Measurements from ENCODE around the gene TNC.

Gene TNC

GRCh38 chr9:115024925-115025535 lies 92.9 kb downstream of the TNC start:
- no peak for TF ChIP-seq CTCF (IDR thresholded peaks at IDR 0.05; ENCODE audit: low read depth, low read length)
- DNase-seq (ENCODE audit: extremely low read depth, low read depth) = no peak

- no peak for TF ChIP-seq CTCF (IDR thresholded peaks at IDR 0.05; ENCODE audit: low read depth, low read length)
- DNase-seq (ENCODE audit: extremely low read depth, low read depth) = peak; percentile 50
Observed at GRCh38 chr9:115022760-115023434, 95.1 kb downstream of the TNC start.

- DNase-seq (ENCODE audit: extremely low read depth, low read depth) = peak; percentile 79
- no peak for TF ChIP-seq CTCF (IDR thresholded peaks at IDR 0.05; ENCODE audit: low read depth, low read length)
Observed at GRCh38 chr9:115018547-115019435, 99.2 kb downstream of the TNC start.

- DNase-seq (ENCODE audit: extremely low read depth, low read depth) = no peak
- no peak for TF ChIP-seq CTCF (IDR thresholded peaks at IDR 0.05; ENCODE audit: low read depth, low read length)
Observed at GRCh38 chr9:115016344-115016743, 101.6 kb downstream of the TNC start.

- DNase-seq (ENCODE audit: extremely low read depth, low read depth) = peak; percentile 22
- TF ChIP-seq CTCF (IDR thresholded peaks at IDR 0.05; ENCODE audit: low read depth, low read length) = peak; percentile 71
Observed at GRCh38 chr9:115015018-115015635, 102.8 kb downstream of the TNC start.

GRCh38 chr9:115014438-115014837 lies 103.5 kb downstream of the TNC start:
- no peak for DNase-seq (ENCODE audit: extremely low read depth, low read depth)
- TF ChIP-seq CTCF (IDR thresholded peaks at IDR 0.05; ENCODE audit: low read depth, low read length) = no peak

Measured in AG09319 (cell line).